OCI-LY7 (cell line): ENCODE measurements around the gene CFAP61.

ENCODE experiments used
- CTCF ChIP-seq: fragments of 200-600 bp; sonication (generic); conservative IDR thresholded peaks from 2 replicates; pipeline ENCODE4 v1.5.1; 2014; ENCODE audit warnings: mild to moderate bottlenecking, antibody characterized with exemption, low read length, moderate library complexity, mixed read lengths
- EZH2phosphoT487 ChIP-seq: fragments of 200-600 bp; sonication (generic); IDR thresholded peaks from 2 replicates; pipeline ENCODE4 v1.6.1; 2018; ENCODE audit warnings: low read depth, borderline replicate concordance, mild to moderate bottlenecking, mixed run types, antibody characterized with exemption, low read length, moderate library complexity, mixed read lengths

GRCh38 chr20:20297752-20298151 is 245.4 kb downstream of the CFAP61 start:
- TF ChIP-seq CTCF (no peak), EZH2phosphoT487 (no peak)
